GM21390 (cell line): ENCODE data around the gene DSCAML1.
A peak's percentile ranks its signal among the peaks of the same experiment; 100 is the strongest.
"Not testable (repeated sequence)": the region's sequence is repeated elsewhere in the genome, so short reads cannot be mapped to it uniquely, and the experiment has no call there.

Source experiments
- ATAC-seq: cut with Tn5 transposase; IDR thresholded peaks from one replicate; pipeline ENCODE4 v1.9.1; 2021; ENCODE audit not compliant: unreplicated experiment

The DSCAML1 gene

DNA sequence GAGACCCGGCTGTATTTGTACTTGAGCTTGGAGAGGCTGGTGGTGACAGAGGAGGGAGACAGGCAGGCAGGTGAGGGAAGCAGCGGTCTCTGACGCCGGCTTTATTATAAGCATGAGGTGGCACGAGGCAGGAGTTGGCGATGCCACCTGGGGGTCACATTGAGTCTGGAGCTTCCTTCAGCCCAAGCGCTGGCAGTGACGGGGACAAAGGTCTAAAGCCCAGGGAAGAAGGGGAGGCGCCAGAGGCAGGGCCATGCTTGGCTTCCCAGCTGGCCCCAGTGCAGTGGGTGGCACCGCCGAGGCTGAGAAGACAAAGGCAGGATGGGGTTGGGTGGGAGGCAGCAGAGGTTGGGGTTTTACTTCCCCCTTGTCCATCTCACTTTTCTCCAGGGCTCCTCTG, 23.1 kb upstream of the DSCAML1 start:
- no peak for ATAC-seq

DNA sequence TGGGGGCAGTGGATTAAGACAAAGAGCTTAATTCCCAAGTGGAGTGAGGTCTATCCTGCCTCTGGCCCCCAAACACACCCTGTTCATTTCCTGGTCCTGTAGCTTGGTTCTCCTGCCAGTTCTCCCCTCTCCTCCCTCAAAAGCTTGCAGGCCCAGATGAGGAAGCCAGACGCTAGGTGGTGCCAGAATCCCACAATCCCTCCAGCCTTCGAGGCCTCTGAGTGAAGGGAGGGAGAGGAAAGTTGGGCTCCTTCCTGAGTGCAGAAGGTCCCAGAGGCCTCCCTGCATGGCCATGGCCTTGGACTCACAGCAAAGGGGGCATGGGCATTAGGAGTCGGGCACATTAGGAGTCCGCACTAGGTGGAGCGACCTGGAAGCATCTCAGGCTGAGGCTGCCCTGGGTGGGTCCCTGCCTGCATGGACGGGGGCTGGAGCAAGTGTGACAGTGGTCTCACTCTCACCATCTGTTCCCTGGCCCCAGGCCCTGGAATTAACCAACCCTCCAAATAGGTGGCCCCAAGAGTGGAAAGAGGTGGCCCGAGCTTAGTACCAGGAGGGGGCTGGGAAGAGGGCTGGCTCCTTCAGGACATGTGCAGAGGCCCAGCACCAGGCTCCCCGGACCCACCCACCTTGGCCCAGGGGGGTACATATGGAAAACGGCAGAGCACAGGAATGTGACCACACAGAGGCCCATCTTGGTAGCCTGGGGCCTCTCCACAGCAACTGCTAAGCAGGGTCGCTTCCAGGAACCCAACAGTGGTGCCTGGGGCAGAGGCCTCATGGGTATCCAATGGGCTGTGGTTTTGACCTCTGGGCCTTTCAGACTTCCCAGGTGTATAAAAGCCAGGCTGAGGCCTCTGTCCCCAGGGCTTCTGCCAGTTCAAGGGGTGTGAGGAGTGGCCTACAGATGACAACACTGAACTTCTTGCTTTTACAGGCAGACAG, 22.4 kb upstream of the DSCAML1 start:
- no peak for ATAC-seq

GRCh38 chr11:117818041-117818873, 21.2 kb upstream of the DSCAML1 start:
- ATAC-seq: peak; percentile 24

DNA sequence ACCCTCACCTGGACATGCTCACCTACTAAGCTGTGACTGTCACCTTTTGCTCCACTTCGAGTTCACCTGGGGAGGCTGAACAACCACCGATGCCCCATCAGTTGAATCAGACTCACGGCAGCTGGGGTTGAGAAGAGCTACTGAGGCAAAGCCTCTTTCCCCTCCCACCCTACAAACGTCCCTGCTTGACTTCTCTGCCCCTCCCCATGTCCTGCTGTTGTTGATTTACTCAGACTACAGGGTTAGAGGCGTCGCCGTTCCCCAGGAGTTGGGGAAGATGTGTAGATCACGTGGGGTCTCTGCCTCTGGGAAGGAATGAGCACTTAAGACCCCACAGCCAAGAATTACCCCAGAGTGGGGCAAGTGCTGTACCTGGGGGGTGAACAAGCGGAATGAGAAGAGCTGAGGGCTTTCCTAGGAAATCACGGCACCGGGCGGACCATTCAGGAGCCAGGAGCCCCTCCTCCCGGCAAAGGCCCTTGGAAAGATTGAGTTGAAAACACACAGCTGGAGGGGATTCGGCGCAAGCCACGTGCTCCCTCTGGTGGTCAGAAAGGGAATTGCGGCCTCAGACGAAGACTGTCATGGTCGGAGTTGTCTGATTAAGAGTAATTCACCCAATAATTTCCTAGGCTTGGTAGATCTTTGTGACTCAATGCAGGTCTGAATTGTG, 20.5 kb upstream of the DSCAML1 start:
- peak; percentile 28 for ATAC-seq

DNA sequence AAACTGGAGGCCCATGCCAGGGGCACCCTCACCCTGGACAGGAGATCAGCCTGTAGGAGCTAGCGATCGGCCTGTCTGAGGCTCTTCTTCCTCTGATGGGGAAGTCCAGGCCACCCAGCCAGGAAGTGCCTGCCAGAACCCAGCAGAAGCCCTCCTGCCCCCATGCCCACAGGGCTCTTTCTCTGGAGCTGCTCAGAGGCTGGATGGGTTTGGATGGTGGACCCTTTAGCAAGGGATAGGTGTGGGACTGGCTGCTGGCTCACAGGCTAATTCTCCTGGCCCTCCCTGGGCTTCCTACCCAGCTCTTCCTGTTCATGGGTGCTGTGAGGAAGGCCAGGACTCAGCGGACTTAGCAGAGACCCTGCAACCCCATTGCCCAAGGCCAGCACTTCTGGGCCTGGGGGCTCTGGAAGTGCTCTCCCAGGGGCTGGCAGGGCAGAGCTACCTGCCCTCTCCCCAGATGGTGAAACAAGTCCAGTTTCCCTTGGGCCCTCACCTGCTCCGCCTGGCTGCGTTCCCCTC, 19.9 kb upstream of the DSCAML1 start:
- no peak for ATAC-seq

- no peak for ATAC-seq
These were observed 19.2 kb upstream of the DSCAML1 start for GRCh38 chr11:117816151-117816741.

GRCh38 chr11:117815262-117815803, 18.3 kb upstream of the DSCAML1 start:
- ATAC-seq: peak; percentile 55

GRCh38 chr11:117814766-117815261, 17.8 kb upstream of the DSCAML1 start:
- peak; percentile 34 for ATAC-seq

DNA sequence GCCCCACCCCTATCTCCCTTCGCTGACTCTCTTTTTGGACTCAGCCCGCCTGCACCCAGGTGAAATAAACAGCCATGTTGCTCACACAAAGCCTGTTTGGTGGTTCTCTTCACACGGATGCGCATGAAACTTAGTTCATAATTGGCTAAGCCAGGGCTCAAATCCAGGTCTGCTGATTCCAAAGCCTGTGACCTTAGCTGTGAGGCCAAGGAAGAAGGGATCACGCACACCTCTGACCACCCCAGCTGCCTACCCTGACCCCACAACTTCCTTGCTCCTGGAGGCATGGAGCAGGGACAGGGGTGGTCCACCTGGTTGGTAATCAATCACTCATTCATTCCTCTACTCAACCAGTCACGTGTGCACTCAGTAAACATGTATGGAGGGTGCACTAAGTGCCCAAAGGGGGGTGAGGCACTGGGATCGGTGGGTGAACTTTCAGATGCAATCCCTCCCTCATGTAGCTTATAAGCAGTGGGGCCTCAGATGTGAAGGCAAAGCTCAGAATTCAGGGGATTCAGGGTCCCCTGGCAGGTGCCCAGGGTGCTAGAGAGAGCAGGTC, 17.3 kb upstream of the DSCAML1 start:
- peak; percentile 2 for ATAC-seq

DNA sequence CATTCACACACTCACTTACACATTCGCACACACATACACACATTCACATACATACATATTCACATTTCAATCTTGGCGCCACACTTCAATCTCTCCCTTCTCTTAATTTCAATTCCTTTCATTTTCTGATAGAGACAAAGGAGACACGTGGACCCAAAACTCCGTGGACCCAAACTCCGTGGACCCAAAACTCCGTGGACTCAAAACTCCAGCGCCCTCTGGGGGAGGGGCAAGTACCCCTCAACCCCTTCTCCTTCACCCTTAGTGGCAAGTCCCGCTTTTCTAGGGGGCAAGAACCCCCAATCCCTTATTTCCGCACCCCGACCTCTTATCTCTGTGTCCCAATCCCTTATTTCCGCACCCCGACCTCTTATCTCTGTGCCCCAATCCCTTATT, 13.0 kb upstream of the DSCAML1 start:
- not testable (repeated sequence) for ATAC-seq

DNA sequence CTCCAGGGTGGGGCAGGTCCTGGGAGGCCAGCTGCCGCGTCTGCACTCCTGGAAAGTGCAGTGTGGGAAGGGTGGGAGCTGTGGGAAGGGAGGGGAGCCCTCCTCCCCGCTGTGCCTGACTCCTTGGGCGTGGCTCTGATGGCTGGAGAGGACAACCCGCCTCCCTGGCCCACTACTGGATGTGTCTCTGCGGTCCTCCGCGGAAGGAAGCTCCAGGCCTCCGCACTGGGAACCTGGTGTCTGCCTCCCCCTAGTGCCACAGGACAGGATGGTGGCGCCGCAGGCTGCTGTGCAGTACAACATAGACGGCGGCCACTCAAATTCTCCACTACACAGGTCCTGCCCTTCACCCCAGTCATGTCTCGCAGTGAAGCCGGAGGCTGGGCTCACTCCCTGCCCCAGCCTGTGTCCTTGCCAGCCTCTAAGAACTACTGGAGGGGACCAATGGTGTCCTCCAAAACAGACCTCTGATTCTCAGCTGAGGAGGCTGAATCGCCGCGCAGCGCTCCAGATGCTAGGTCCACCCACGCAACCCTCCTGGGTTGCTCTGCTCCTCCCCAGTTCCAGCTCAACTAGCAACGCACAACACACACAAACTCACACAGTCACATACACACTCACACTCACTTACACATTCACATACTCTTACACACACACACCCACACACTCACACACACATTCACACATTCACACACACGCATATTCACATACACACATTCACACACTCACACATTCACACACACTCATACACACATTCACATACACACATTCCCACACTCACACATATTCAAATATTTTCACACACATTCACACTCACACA, 12.4 kb upstream of the DSCAML1 start:
- ATAC-seq: no peak

DNA sequence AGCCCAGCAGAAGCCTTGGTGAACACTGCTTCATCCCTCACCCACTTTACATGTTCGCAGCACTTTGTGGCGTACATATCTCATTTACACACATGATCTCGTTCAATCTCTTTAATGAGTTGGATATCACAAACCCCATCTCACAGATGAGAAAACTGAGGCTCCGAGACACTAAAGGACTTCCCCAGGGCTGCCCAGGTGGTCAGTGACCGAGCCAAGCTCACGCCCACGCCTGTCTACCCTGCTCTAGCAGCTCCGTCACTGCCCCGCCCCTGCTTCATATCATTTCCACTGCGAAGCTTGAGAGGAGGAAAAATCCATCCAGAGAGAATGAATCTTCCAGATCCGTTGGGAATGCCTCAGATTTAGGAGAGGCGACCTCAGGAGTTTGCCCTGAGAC, 11.8 kb upstream of the DSCAML1 start:
- no peak for ATAC-seq

GRCh38 chr11:117807482-117808327, 10.7 kb upstream of the DSCAML1 start:
- no peak for ATAC-seq

GRCh38 chr11:117806846-117807245, 9.8 kb upstream of the DSCAML1 start:
- no peak for ATAC-seq

DNA sequence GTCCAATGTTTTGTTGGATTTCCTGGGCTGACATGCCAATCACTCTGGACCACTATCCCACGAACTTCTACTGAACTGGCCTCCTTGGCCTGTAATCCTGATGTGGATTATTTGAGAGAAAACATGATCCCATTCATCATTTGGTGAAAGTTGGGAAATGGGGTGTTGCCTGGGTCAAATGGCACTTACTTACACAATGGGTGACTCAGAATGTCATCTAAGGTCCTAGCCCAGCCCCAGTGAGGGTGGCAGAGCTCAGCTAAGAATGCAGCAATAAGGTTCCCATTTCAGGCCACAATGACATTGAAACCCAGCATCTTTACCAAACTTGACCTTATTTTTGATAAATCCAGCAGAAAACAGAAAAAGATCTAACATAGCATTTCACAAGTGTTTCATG, 8.0 kb upstream of the DSCAML1 start:
- no peak for ATAC-seq

GRCh38 chr11:117803896-117804295, 6.9 kb upstream of the DSCAML1 start:
- ATAC-seq: no peak

DNA sequence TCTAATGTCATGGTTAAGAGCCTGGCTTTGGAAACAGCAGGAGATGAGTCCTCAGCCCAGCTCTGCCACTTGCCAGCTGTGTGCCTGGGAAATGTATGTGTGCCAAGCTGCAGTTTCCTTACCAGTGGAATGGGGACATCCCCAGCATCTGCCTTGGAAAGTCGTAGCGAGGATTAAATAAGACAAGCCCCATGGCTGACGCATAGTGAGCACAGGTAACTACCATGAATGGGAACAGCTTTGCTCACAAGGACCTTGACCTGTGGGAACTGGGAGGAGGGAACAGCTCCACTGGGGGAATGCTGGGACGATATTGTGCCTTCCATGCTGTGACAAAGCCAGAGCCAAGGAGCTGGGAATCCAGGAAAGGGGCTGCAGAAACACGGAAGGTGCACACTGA, 2.6 kb upstream of the DSCAML1 start:
- ATAC-seq: no peak

GRCh38 chr11:117796456-117796871, 552 bp downstream of the DSCAML1 start:
- no peak for ATAC-seq
